Endothelial cell of coronary artery (primary cell): ENCODE data around the gene L3MBTL4. TPM values are rescaled to one million over a fixed set of nuclear protein-coding genes. Genes with fewer than 3 reads are reported as not detected.

Source experiments
- total RNA-seq: library from RNA; depleted of rRNA; stranded (reverse); fragments of >200 nt; gene quantifications from 2 replicates; pipeline ENCODE4 v1.2.3, GENCODE V29; 2014

L3MBTL4 gene
- total RNA-seq = not detected in 2 replicates

GRCh38 chr18:6414723-6415417 lies at the start of gene L3MBTL4:
Gene L3MBTL4, minus strand, starts transcription at chr18:6414911. Its CDS starts 103,286 bp downstream, at chr18:6311625.

